H9 (cell line): ENCODE data around the gene CDH13. TPM values are rescaled to one million over a fixed set of nuclear protein-coding genes. Genes with fewer than 3 reads are reported as not detected.

Experiments
- DNase-seq: peaks from one replicate; pipeline ENCODE4 v3.0.0-alpha.2; 2017
- H2AFZ ChIP-seq: one replicate; pipeline ENCODE4 v1.6.1; 2013; ENCODE audit warnings: mild to moderate bottlenecking, low read length, control low read depth, moderate library complexity
- H2AK5ac ChIP-seq: 2 replicates; pipeline ENCODE4 v1.6.1; 2013; ENCODE audit warnings: low read length, control low read depth, mixed read lengths; ENCODE audit not compliant: insufficient read length
- H2BK120ac ChIP-seq: one replicate; pipeline ENCODE4 v1.6.1; 2013; ENCODE audit warnings: low read depth, mild to moderate bottlenecking, low read length, control low read depth, inconsistent platforms; ENCODE audit not compliant: poor library complexity, severe bottlenecking
- H2BK12ac ChIP-seq: 2 replicates; pipeline ENCODE4 v1.6.1; 2013; ENCODE audit warnings: low read length, control low read depth, mixed read lengths, low read depth; ENCODE audit not compliant: insufficient read length
- H2BK15ac ChIP-seq: 2 replicates; pipeline ENCODE4 v1.6.1; 2013; ENCODE audit warnings: low read depth, low read length, control low read depth
- H2BK20ac ChIP-seq: one replicate; pipeline ENCODE4 v1.6.1; 2013; ENCODE audit warnings: low read depth, mild to moderate bottlenecking, low read length, control low read depth, inconsistent platforms; ENCODE audit not compliant: poor library complexity, severe bottlenecking
- H2BK5ac ChIP-seq: 2 replicates; pipeline ENCODE4 v1.6.1; 2013; ENCODE audit warnings: low read length, control low read depth, mixed read lengths; ENCODE audit not compliant: insufficient read length
- H3K14ac ChIP-seq: 2 replicates; pipeline ENCODE4 v1.6.1; 2013; ENCODE audit warnings: low read length, control low read depth; ENCODE audit not compliant: insufficient read depth
- H3K18ac ChIP-seq: 2 replicates; pipeline ENCODE4 v1.6.1; 2013; ENCODE audit warnings: low read depth, mild to moderate bottlenecking, mixed read lengths, low read length, control low read depth; ENCODE audit not compliant: insufficient read length
- H3K23ac ChIP-seq: 2 replicates; pipeline ENCODE4 v1.6.1; 2013; ENCODE audit warnings: low read length, control low read depth, mixed read lengths, low read depth; ENCODE audit not compliant: insufficient read length
- H3K23me2 ChIP-seq: 2 replicates; pipeline ENCODE4 v1.6.1; 2013; ENCODE audit warnings: low read depth, mild to moderate bottlenecking, mixed read lengths, low read length, control low read depth; ENCODE audit not compliant: insufficient read length, poor library complexity, severe bottlenecking
- H3K27ac ChIP-seq: 2 replicates; pipeline ENCODE4 v1.5.1; 2013; ENCODE audit warnings: low read length, control low read depth, mixed read lengths, low read depth; ENCODE audit not compliant: insufficient read length
- H3K27me3 ChIP-seq: 2 replicates; pipeline ENCODE4 v1.6.1; 2013; ENCODE audit warnings: low read length, control low read depth, inconsistent platforms; ENCODE audit not compliant: insufficient read depth
- H3K4ac ChIP-seq: 2 replicates; pipeline ENCODE4 v1.6.1; 2013; ENCODE audit warnings: low read depth, mild to moderate bottlenecking, control low read depth, inconsistent platforms, low read length, moderate library complexity
- H3K4me1 ChIP-seq: 2 replicates; pipeline ENCODE4 v1.6.1; 2013; ENCODE audit warnings: low read length, control low read depth, inconsistent platforms; ENCODE audit not compliant: insufficient read depth
- H3K4me2 ChIP-seq: 2 replicates; pipeline ENCODE4 v1.6.1; 2013; ENCODE audit warnings: low read length, control low read depth, mixed read lengths; ENCODE audit not compliant: insufficient read length, insufficient read depth
- H3K56ac ChIP-seq: 2 replicates; pipeline ENCODE4 v1.6.1; 2013; ENCODE audit warnings: low read depth, mild to moderate bottlenecking, mixed read lengths, low read length, control low read depth; ENCODE audit not compliant: insufficient read length
- H3K79me1 ChIP-seq: 2 replicates; pipeline ENCODE4 v1.6.1; 2013; ENCODE audit warnings: low read depth, mild to moderate bottlenecking, moderate library complexity, low read length, control low read depth, inconsistent platforms; ENCODE audit not compliant: insufficient read depth, poor library complexity, severe bottlenecking
- H3K79me2 ChIP-seq: 2 replicates; pipeline ENCODE4 v1.6.1; 2013; ENCODE audit warnings: low read length, control low read depth, inconsistent platforms; ENCODE audit not compliant: insufficient read depth
- H3K9ac ChIP-seq: 2 replicates; pipeline ENCODE4 v1.6.1; 2013; ENCODE audit warnings: low read length, control low read depth, mixed read lengths; ENCODE audit not compliant: insufficient read length; ENCODE audit errors: extremely low read depth
- H3K9me3 ChIP-seq: one replicate; pipeline ENCODE4 v1.6.1; 2013; ENCODE audit warnings: low read depth, low read length, inconsistent platforms; ENCODE audit not compliant: control insufficient read depth
- H3T11ph ChIP-seq: one replicate; pipeline ENCODE4 v1.6.1; 2013; ENCODE audit warnings: mild to moderate bottlenecking, low read length, control low read depth, inconsistent platforms
- H4K20me1 ChIP-seq: one replicate; pipeline ENCODE4 v1.6.1; 2013; ENCODE audit not compliant: control insufficient read depth, insufficient read length, insufficient read depth
- H4K5ac ChIP-seq: 2 replicates; pipeline ENCODE4 v1.6.1; 2013; ENCODE audit warnings: low read depth, mild to moderate bottlenecking, mixed read lengths, low read length, control low read depth; ENCODE audit not compliant: insufficient read length
- H4K8ac ChIP-seq: replicated peaks from 2 replicates; pipeline ENCODE4 v1.6.1; 2013; ENCODE audit warnings: low read length, control low read depth, mixed read lengths, low read depth; ENCODE audit not compliant: insufficient read length
- H4K91ac ChIP-seq: 2 replicates; pipeline ENCODE4 v1.6.1; 2013; ENCODE audit warnings: low read depth, mild to moderate bottlenecking, moderate library complexity, mixed read lengths, low read length, control low read depth; ENCODE audit not compliant: insufficient read length
- H3K27ac Mint-ChIP-seq, 3 experiments: 2 replicates in 2 of 3; 3 replicates in 1 of 3; pipeline ENCODE4 v1.8.0; 2020 to 2021; ENCODE audit warnings: mixed read lengths in 3 of 3, mild to moderate bottlenecking in 1 of 3, moderate library complexity in 1 of 3
- H3K27me3 Mint-ChIP-seq: 2 replicates; pipeline ENCODE4 v1.8.0; 2021; ENCODE audit warnings: low read depth, mild to moderate bottlenecking, moderate library complexity, mixed read lengths
- H3K36me3 Mint-ChIP-seq, 3 experiments: 2 replicates in 2 of 3; 3 replicates in 1 of 3; pipeline ENCODE4 v1.8.0; 2020 to 2021; ENCODE audit warnings: low read depth in 3 of 3, mixed read lengths in 3 of 3; ENCODE audit not compliant: insufficient read depth in 1 of 3
- H3K4me1 Mint-ChIP-seq, 2 experiments: 2 replicates each; pipeline ENCODE4 v1.8.0; 2020; ENCODE audit warnings: mixed read lengths in 2 of 2
- H3K4me3 Mint-ChIP-seq, 2 experiments: 2 replicates in 1 of 2; 3 replicates in 1 of 2; pipeline ENCODE4 v1.8.0; 2020 to 2021; ENCODE audit warnings: mild to moderate bottlenecking in 2 of 2, mixed read lengths in 2 of 2, moderate library complexity in 1 of 2
- H3K9me3 Mint-ChIP-seq, 2 experiments: 2 replicates in 1 of 2; 3 replicates in 1 of 2; pipeline ENCODE4 v1.8.0; 2020; ENCODE audit warnings: mild to moderate bottlenecking in 2 of 2, mixed read lengths in 2 of 2, moderate library complexity in 1 of 2
- CTCF ChIP-seq: fragments of 200-600 bp; sonication (generic); conservative IDR thresholded peaks from 3 replicates; pipeline ENCODE4 v1.8.0; 2021; ENCODE audit warnings: antibody characterized with exemption, mild to moderate bottlenecking
- WGBS: extraction: QIAGEN DNeasy Blood & Tissue Kit; methylation state at CpG from one replicate; pipeline ENCODE4 v1.1.7; 2013; ENCODE audit warnings: missing lambda C conversion rate, low lambda C conversion rate, mixed read lengths; ENCODE audit not compliant: insufficient read length; ENCODE audit errors: extremely low coverage; 5-methylcytosine and 5-hydroxymethylcytosine counted together
- total RNA-seq: library from RNA; stranded (reverse); gene quantifications from 2 replicates; pipeline ENCODE4 v1.2.1, GENCODE V29; 2021

CDH13 gene
- total RNA-seq, 1 experiment from 2014 or later, result 1.5 TPM

GRCh38 chr16:83345846-83346640, 719.3 kb downstream of the CDH13 start:
- no peak overlapping the region for H3K4me2 ChIP-seq
- no peak overlapping the region for H2BK20ac ChIP-seq
- no CpG with 5 or more reads among the region's 14 CpGs for WGBS
- H3K23ac ChIP-seq, result no peak overlapping the region
- H3K56ac ChIP-seq, result no peak overlapping the region
- no peak overlapping the region for H2AK5ac ChIP-seq
- H3K14ac ChIP-seq, result no peak overlapping the region
- no peaks in the 10 kb centered on the region for H3K9me3 Mint-ChIP-seq
- no peak overlapping the region for H2BK5ac ChIP-seq
- H3K4me3 Mint-ChIP-seq, result no peak overlapping the region
- H3K4me1 ChIP-seq, result peaks cover 2% of the 10 kb centered on the region; the same call in 1 of the 2 replicates
- H3K27me3 ChIP-seq, result no peaks in the 10 kb centered on the region
- H3K4me1 Mint-ChIP-seq, result peaks cover 14 to 15% of the 10 kb centered on the region in 2 experiments
- H3K9ac ChIP-seq, result no peak overlapping the region
- TF ChIP-seq CTCF, result no peak
- H3K27me3 Mint-ChIP-seq, result no peaks in the 10 kb centered on the region
- H2BK120ac ChIP-seq, result no peak overlapping the region
- H3K23me2 ChIP-seq, result no peaks in the 10 kb centered on the region
- H3K27ac Mint-ChIP-seq, result no peak overlapping the region
- no peaks in the 10 kb centered on the region for H3K79me1 ChIP-seq
- no peak overlapping the region for H3K18ac ChIP-seq
- H3K36me3 Mint-ChIP-seq, result no peaks in the 10 kb centered on the region
- H4K91ac ChIP-seq, result no peak overlapping the region
- H4K20me1 ChIP-seq, result no peaks in the 10 kb centered on the region
- no peak overlapping the region for H4K5ac ChIP-seq
- H4K8ac ChIP-seq, result no peak overlapping the region
- DNase-seq, result no peak
- H3K4ac ChIP-seq, result no peak overlapping the region
- H2BK15ac ChIP-seq, result no peak overlapping the region
- no peak overlapping the region for H2AFZ ChIP-seq
- no peaks in the 10 kb centered on the region for H3K79me2 ChIP-seq
- H3K27ac ChIP-seq, result no peak overlapping the region
- H3K9me3 ChIP-seq, result no peaks in the 10 kb centered on the region
- H2BK12ac ChIP-seq, result no peak overlapping the region
- no peak overlapping the region for H3T11ph ChIP-seq
